ENCODE results near the gene RAB33A. TPM values are rescaled to one million over a fixed set of nuclear protein-coding genes. Genes with fewer than 3 reads are reported as not detected.

RAB33A gene
- total RNA-seq, 1 experiment from 2014 or later, result not detected

- Histone ChIP-seq H3K9me3 (ENCODE audit: control insufficient read depth in 1 of 2, insufficient read depth in 1 of 2, low read depth in 1 of 2, low read length in 2 of 2) (no peaks in the 10 kb centered on the region), H3K27ac (ENCODE audit: low read depth, low read length) (no peak overlapping the region), H3K4me3 (replicated peaks in 1 of 2; ENCODE audit: low read depth in 1 of 2, low read length in 2 of 2) (no peak overlapping the region), H3K9me2 (ENCODE audit: insufficient read depth) (no peaks in the 10 kb centered on the region), H2AFZ (ENCODE audit: low read depth, low read length, poor library complexity, severe bottlenecking) (no peak overlapping the region), H3K4me1 (ENCODE audit: control insufficient read depth in 1 of 2, insufficient read depth in 2 of 2, low read length in 2 of 2) (peaks cover 0 to under 1% of the 10 kb centered on the region in 2 experiments; a peak in 1 of 4 replicates), H3K79me2 (ENCODE audit: insufficient read depth, low read length) (no peaks in the 10 kb centered on the region), H3K36me3 (ENCODE audit: control insufficient read depth in 1 of 2, insufficient read depth in 2 of 2, low read length in 2 of 2) (no peaks in the 10 kb centered on the region), H3K4me2 (ENCODE audit: low read length) (no peak overlapping the region), H3K27me3 (ENCODE audit: insufficient read depth, low read length) (no peaks in the 10 kb centered on the region), H4K20me1 (ENCODE audit: insufficient read depth) (no peaks in the 10 kb centered on the region), H3K9ac (ENCODE audit: low read length) (no peak overlapping the region)
- RAD21 ChIA-PET (ENCODE audit: low non-redundant PET in 1 of 2, low total read pairs in 2 of 2, uncharacterized antibody in 2 of 2, unreplicated experiment in 2 of 2), result no interaction called here
- BruUV-seq (replicated peaks), result no TSS peak
- POLR2A ChIA-PET, result no interaction called here
- CTCF ChIA-PET, result no interaction called here
- intact Hi-C loops (cut with micrococcal nuclease), result no loop called here
- no peak for TF ChIP-seq EGR1 (IDR thresholded peaks at IDR 0.05; ENCODE audit: low read depth)
- no peak for TF ChIP-seq JUND (IDR thresholded peaks at IDR 0.05)
- no peak for TF ChIP-seq SIN3A (IDR thresholded peaks at IDR 0.05; ENCODE audit: low read depth)
- no peak for DNase-seq (ENCODE audit: low read depth, low spot score)
- ATAC-seq, result no peak
These were observed 25.7 kb downstream of the RAB33A start for GRCh38 chrX:130197464-130197863.

GRCh38 chrX:130204647-130205046, 32.9 kb downstream of the RAB33A start:
- ChIA-PET RAD21 (ENCODE audit: low non-redundant PET in 1 of 2, low total read pairs in 2 of 2, uncharacterized antibody in 2 of 2, unreplicated experiment in 2 of 2) (no interaction called here), POLR2A (no interaction called here)
- intact Hi-C loops (cut with micrococcal nuclease), result loop anchor here (5.0 kb wide), 1 partner anchor 43 kb away; no protein-coding TSS in a partner anchor

More at GRCh38 chrX:130204647-130205046, 32.9 kb downstream of the RAB33A start:
- peaks cover 3 to 12% of the 10 kb centered on the region in 2 experiments; a peak in 3 of 4 replicates for H3K4me1 ChIP-seq (ENCODE audit: control insufficient read depth in 1 of 2, insufficient read depth in 2 of 2, low read length in 2 of 2)
- no peak overlapping the region for H3K4me2 ChIP-seq (ENCODE audit: low read length)
- H3K4me3 ChIP-seq (replicated peaks in 1 of 2; ENCODE audit: low read depth in 1 of 2, low read length in 2 of 2), result no peak overlapping the region
- no peaks in the 10 kb centered on the region for H3K9me3 ChIP-seq (ENCODE audit: control insufficient read depth in 1 of 2, insufficient read depth in 1 of 2, low read depth in 1 of 2, low read length in 2 of 2)
- no peaks in the 10 kb centered on the region; a peak in 1 of 4 replicates for H3K36me3 ChIP-seq (ENCODE audit: control insufficient read depth in 1 of 2, insufficient read depth in 2 of 2, low read length in 2 of 2)
- no peaks in the 10 kb centered on the region for H3K27me3 ChIP-seq (ENCODE audit: insufficient read depth, low read length)
- H3K9ac ChIP-seq (ENCODE audit: low read length), result no peak overlapping the region
- DNase-seq (ENCODE audit: low read depth, low spot score) (no peak), ATAC-seq (no peak)
- no TSS peak for BruUV-seq (replicated peaks)
- TF ChIP-seq JUND (IDR thresholded peaks at IDR 0.05) (no peak), ZNF274 (IDR thresholded peaks at IDR 0.05; ENCODE audit: low read depth, low read length) (no peak), POLR2AphosphoS5 (IDR thresholded peaks at IDR 0.05; ENCODE audit: low read depth, low read length) (no peak), EZH2 (IDR thresholded peaks at IDR 0.05) (no peak)
- no peak overlapping the region for H2AFZ ChIP-seq (ENCODE audit: low read depth, low read length, poor library complexity, severe bottlenecking)
- H3K9me2 ChIP-seq (ENCODE audit: insufficient read depth), result no peaks in the 10 kb centered on the region
- no peak overlapping the region for H3K27ac ChIP-seq (ENCODE audit: low read depth, low read length)
- H3K79me2 ChIP-seq (ENCODE audit: insufficient read depth, low read length), result no peaks in the 10 kb centered on the region
- CTCF ChIA-PET, result no interaction called here
- H4K20me1 ChIP-seq (ENCODE audit: insufficient read depth), result no peaks in the 10 kb centered on the region

All from HCT116 (cell line).